Amygdala (tissue), 56 donors: ENCODE results near the gene CRTC3.
A peak's percentile ranks its signal among the peaks of the same experiment; 100 is the strongest.
"Not testable (repeated sequence)": the region's sequence is repeated elsewhere in the genome, so short reads cannot be mapped to it uniquely, and the experiment has no call there.

Experiments
- DNase-seq, 56 donors: peaks; one replicate each; lab custom pipeline; 2025; lab: John Stamatoyannopoulos, UW

Gene CRTC3

DNA sequence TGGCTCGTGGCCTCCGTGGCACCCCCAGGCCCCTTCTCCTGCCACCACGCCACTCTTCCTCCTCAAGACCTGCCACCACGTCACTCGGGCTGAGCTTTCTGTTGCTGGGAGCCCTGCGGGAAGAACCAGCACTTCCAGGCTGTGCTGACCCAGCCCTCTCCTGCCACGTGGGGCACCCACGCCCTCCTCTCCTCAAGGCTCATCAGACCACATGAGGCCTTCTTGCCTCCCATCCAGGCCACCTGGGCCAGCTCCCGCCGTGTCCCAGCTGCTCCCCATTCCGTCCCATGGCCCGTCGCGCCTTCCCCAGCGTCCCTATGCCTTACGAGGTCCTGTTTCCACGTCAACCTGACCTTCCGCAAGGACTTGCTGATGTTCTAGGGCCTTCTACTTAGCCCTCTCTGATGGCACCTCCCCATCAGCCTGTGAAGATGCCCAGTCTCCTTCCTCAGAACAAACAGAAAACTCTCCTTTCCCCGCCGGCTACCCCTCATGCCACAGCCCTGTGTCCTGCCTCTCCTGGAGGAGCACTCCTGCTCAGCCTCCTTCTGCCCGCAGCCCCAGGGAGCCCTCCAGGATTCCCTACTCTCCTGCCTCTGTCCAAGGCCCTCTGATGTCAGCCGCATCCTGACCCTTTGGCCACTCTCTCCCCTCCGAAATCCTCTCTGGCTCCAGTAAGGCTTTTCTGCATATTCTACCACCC lies 116.3 kb downstream of the CRTC3 start:
- DNase-seq, result no peak

DNA sequence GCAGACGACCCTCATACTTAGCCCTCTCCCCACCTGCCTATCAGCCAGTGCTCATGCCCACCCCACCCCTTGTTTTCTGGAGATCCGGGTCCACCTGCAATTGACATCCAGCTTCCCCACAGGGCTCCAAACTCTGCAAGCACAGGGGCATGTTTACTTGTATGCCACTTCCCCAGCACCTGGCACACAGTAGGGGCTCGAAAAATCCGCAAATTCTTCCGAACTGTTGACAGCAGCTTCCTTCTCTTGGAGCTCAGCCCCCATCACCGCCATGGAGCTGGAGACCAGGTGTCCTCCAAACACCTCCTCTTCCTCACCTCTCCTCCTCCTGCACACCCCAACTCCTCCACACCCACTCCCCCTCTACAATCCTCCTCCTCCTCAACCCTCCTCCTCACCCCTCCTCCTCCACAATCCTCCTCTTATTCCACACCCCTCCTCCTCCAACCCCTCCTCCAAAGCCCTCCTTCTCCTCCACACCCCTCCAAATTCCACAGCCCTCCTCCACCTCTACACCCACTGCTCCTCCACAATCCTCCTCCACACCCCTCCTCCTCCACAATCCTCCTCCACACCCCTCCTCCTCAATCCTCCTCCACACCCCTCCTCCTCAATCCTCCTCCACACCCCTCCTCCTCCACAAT lies 117.1 kb downstream of the CRTC3 start:
- DNase-seq, result no peak

DNA sequence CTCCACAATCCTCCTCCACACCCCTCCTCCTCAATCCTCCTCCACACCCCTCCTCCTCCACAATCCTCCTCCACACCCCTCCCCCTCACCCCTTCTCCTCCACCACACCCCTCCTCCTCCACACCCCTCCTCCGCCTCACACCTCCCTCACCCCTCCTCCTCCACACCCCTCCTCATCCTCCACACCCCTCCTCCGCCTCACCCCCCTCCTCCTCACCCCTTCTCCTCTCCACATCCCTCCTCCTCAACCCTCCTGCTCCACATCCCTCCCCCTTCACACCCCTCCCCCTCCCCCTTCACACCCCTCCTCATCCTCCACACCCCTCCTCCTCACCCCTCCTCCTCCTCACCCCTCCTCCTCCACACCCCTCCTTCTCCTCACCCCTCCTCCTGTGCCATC lies 117.6 kb downstream of the CRTC3 start:
- DNase-seq, result peak in 1 of 56 donors; percentile 48

DNA sequence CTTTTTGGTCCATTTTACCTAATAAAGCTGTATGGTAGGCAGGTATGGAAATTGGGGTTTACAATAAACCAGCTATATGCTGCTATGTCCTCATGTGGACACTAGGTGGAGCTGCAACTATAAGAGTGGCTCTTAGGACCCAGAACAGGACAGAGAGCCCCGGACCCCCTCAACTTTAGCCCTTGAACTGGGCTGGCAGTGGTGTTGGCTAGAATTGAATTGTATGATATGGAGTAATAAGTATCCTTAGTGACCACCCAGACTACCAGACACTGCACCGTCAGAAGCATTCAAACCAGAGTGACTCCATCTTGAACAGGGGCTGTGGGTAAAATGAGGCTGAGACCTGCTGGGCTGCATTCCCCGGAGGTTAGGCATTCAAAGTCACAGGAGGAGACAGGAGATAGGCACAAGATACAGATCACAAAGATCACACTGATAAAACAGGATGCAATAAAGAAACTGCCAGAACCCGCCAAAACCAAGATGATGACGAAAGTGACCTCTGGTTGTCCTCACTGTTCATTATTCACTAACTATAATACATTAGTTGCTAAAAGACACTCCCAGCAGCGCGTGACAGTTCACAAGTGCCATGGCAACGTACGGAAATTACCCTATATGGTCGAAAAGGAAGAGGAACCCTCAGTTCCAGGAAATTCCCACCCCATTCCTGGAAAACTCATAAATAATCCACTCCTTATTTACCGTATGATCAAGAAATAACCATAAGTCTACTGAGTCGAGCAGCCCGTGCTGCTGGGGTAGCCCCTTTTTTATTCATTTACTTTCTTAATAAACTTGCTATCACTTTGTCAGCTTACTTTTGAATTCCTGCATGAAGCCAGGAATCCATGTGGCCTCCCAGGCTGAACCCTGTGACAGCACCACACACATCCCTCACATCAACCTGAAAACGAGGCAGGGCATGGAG lies 118.7 kb downstream of the CRTC3 start:
- peak in 27 of 56 donors; percentile 5 to 80 (median 18) for DNase-seq

DNA sequence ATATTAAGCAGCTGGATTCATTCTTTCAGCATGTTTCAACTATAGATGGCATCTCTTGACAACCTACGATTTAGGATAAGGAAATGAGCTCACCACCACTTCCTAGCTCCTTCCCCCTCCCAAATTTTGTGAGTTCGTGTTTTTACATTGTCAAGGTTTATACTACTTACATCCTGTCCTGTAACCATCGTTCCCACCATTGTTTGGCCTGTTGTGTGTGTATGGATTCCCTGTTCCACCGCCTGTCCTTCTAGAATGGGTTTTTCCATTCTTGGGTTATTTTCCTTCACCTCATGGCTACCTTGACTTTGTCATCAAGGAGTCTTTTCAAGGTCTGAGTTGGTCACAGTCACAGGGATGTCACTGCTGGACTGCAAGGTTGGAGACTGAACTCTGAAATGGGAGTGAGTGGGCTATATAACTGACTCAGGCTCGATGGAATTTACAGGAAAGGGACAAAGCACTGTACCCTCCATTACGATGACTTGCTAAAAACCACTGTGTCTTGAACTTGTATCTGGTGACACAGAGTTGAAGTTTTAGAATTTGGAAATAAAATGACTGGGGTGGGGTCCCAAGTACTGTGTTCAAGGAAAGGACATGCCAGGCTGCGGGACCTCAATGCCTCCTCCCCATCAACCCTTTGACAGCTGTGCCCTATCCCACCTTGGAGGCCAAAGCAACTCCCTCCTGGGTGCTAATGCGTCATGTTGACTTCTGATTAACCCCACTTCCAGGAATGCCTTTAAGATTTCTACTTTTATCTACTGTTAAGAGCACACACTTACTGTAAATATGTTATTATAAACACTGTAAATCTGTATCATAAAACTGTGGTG lies 120.6 kb downstream of the CRTC3 start:
- DNase-seq, result no peak

DNA sequence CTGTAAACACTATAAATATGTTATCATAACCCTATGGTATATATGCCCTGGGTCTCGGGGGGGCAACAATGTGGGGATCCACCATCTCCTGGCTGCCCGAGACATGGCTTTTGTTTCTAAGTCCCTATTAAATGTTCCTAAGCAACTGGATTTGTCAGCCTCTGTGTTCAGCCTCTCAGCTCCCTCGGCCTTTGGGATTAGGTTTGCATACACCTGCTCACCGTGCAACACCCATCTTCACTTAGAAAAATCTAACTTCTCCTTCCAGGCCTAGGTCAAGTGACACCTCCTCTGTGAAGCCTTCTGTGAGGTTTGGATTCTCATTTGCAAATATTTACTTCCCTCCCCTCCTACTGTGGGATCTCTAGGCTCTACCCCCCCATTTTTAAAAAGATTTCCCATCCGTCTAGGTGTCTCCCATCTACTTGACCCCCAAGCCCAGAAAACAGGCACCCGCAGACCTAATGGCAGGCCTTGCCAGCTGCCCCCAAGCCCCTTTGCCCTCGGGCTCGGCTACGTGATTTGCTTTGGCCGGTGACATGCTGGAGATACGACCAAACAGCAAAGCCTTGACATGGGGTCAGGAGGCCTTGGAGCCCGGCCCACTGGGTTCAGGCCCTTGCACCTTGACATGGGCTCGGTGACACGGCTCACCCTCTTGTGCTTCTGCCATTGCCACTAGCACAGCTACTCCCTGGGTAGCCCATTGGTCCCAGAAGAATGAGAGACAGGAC lies 121.4 kb downstream of the CRTC3 start:
- DNase-seq, result no peak

DNA sequence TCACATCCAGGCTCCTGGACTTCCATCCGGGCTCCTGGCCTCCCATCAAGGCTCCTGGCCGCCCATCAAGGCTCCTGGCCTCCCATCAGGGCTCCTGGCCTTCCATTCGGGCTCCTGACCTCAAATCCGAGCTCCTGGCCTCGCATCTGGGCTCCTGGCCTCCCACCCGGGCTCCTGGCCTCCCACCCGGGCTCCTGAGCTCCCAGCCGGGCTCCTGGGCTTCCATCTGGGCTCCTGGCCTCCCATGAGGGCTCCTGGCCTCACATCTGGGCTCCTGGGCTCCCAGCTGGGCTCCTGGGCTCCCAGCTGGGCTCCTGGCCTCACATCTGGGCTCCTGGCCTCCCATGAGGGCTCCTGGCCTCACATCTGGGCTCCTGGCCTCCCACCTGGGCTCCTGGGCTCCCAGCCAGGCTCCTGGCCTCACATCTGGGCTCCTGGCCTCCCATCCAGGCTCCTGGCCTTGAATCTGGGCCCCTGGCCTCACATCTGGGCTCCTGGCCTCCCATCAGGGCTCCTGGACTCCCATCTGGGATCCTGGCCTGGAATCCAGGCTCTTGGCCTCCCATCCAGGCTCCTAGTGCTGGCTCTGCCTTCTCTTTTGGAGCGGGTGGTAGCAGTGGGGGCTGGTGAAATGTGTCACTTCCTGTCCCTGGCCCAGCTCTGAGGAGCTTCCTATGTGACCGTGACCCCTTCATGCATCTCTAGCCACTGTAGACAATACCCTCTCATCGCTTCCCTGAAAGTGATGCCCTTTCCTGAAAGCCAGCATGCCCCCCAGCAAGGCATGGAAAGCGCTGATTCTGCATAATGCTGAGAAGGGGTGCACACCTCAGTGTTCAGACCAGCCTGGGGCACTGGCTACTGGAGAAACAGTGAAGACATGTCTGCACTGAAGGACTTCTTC lies 124.8 kb downstream of the CRTC3 start:
- DNase-seq, result no peak

DNA sequence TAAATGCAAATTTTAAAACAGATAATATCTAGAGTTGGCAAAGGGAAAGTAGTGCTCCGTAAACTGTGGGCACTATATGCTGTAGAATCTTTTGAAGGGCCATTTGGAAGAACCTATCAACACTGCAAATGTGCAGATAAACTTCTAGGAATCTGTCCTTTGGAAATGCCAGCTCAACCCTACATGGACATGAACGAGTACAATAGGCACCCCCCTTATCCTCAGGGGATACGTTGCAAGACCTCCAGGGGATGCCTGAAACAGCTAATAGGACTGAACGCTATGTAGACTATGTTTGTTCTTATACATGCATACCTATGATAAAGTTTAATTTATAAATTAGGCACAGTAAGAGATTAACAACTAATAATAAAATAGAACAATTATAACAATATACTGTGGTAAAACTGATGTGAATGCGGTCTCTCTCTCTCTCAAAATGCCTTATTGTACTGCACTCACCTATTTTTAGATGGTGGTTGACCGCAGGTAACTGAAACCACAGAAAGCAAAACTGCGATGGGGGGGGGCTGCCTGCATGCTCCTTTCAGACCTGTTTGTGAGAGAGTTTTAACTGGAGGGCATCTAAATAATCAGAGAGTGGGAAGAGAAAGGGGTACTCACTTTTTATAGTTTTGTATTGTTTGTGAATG lies 127.9 kb downstream of the CRTC3 start:
- DNase-seq, result not testable (repeated sequence)

DNA sequence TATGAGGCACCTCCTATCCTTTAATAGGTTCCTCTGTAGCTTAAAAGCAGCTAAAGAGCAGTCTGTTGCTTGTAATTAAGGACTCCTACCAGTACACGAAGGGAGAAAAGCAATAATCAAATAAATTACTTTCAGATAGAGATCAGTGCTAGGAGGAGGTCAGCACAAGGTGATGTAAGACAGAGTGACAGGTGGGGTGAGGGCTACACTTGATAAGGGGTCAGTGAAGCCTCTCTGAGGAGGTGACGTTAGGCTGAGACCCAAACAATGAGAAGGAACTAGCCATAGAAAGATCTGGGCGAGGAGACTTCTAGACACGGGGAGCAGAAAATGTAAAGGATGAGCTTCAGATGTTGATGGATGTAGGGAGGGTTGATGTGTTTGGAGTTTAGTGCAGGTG lies 129.8 kb downstream of the CRTC3 start:
- no peak for DNase-seq

DNA sequence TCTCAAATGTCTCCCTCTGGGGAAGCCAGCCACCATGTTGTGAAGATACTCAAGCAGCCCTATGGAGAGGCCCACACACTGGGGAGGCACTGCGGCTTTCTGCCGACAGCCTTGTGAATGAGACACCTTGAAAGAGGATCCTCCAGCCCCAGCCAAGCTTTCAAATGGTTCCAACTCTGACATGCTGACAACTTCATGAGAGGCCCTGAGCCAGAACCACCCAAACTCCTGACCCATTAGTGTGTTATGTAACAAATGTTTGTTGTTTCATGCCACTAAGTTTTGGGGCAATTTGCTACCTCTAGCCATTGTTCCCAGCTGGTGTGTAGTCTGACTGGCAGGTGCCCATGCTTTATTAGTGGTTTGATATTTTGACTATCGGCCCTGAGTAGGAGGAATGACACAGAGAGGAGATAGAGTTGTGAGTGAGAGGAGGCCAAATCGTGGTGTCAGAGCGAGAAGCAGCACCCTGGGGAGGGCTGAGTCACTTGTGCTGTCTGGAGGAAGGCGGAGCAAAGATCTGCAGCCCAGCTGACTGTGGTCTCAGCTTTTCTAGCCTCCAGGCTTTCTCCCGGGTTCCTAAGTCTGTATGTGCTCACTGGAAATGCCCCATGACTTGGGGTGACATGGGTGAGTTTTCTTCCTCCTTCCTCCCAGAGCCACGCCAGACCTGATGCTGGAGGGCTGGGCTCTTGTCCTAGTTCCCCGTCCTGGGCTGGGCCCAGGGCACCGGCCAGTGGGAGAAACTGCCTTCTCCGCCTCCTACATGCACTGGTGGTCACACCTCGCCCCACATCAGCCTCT lies 130.7 kb downstream of the CRTC3 start:
- DNase-seq, result peak in 1 of 56 donors; percentile 9

DNA sequence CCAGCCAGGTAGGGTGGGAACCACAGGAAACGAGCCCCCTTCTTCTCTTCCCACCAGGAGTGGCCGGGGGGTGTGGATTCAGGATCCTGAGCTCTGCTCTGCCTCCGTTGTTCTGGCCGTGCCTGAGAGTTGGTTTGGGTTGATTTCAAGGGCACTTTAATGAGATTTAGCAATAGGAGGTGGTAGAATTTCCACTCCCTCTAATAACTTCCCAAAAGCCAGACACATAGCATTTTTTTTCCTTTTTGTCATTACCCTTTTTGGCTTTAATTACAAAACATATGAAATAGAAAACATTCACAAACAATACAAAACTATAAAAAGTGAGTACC lies 131.2 kb downstream of the CRTC3 start:
- DNase-seq, result not testable (repeated sequence)

DNA sequence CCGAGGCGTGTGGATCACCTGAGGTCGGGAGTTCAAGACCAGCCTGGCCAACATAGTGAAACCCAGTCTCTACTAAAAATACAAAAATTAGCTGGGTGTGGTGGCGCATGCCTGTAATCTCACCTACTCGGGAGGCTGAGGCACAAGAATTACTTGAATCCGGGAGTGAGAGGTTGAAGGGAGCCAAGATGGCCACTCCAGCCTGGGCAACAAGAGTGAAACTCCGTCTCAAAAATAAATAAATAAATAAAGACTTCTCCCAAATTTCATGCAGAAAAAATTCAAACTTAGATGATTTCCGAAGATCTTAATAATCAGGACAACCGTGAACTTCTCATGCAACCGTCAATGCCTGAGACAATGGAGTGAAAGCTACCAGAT lies 134.3 kb downstream of the CRTC3 start:
- DNase-seq, result not testable (repeated sequence)

DNA sequence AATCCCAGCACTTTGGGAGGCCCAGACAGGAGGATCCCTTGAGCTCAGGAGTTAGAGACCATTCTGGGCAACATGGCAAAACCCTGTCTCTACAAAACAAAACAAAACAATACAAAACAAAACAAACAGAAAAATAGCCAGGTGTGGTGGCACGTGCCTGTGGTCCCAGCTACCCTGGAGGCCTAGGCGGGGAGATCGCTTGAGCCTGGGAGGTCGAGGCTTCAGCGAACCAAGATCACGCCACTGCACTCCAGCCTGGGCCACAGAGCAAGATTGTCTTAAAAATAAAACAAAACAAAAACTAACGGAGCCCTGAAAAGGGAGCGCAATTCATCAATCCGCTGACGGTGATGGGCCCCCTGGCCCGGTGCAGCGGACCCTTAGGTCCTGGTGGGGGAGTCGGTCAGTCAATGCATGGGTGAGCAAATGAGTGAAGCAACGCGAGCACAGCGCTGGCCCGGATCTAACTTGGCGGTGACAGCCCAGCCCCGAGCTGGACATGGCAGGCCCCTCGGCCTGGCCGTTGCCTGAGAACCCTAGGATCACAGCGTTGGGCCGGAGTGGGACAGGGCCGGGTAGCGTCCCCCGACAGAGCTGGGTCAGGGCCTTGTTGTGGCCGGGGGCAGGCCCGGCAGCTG lies 135.0 kb downstream of the CRTC3 start:
- DNase-seq, result peak in 12 of 56 donors; percentile 4 to 53 (median 22)

DNA sequence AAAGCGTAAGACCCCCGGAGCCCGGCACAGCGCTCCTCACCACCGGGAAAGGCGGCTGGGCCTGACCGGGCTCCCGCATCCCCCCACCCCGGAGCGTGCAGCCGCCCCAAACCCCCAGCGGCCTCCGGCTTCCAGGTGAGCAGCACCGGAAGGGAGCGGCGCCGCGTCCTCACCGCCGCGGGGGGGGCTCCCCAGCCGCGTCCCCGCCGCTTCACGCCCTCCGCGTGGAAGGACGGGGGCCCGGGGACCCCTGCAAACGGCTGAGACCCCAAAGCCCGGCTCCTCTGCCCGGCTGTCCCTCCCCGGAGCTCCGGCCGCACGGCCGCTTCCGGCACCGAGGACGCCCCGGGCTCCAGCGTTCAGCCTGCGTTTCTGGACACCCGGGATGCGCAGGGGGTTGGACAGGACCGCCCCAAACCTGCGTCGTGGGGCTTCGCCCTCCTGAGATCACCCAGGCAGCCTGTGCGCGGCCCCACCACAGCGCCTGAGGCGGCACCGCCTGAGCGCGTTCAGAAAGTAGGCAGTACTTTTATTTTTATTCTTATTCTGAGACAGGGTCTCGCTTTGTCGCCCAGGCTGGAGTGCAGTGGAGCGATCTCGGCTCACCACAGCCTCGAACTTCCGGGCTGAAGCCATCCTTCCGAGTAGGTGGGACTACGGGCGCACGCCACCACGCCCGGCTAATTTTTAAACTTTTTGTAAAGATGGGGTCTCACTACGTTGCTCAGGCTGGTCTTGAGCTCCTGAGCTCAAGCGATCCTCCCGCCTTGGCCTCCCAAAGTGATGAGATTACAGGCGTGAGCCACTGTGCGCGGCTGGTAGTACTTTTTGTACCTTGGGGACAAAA lies 135.8 kb downstream of the CRTC3 start:
- peak in 28 of 56 donors; percentile 3 to 63 (median 26) for DNase-seq

DNA sequence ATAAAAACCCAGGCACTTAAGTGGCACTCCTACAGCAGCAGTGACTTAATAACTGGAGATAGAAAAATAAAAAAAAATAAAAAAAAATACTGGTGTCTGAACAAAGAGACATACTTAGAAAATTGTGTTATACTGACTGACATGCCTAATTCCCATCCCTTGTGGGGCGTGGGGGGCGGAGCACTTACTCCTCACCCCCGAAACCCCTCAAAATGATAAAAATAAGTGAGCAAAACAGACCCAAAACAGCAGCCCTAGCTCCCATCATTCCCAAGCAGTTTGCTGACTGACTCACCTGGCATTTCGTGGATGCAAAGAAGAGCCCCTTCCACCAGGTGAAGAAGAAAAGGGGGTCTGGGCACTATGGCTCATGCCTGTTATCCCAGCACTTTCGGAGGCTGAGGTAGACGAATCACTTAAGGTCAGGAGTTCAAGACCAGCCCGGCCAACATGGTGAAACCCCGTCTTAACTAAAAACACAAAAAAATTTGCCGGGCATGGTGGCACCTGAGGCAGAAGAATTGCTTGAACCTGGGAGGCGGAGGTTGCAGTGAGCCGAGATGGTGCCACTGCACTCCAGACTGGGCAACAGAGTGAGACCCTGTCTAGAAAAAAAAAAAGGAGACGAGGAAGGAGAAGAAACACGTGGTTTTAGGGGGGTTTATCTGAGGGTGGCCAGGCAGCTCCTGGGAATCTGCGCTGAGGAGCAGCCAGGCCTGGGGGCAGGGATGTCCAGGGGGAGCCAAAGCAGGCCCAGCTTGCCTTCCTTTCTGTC lies 136.6 kb downstream of the CRTC3 start:
- DNase-seq, result no peak
